GM12892 (cell line): ENCODE data around the gene FKBP14.

ENCODE experiments used
- POLR2A ChIP-seq: IDR thresholded peaks from 2 replicates; pipeline ENCODE4 v1.6.1; 2011; ENCODE audit warnings: low read depth, low read length, control low read depth
- POLR2AphosphoS5 ChIP-seq: IDR thresholded peaks from 2 replicates; pipeline ENCODE4 v1.6.1; 2011; ENCODE audit warnings: low read depth, low read length, control low read depth
- TAF1 ChIP-seq: IDR thresholded peaks from 2 replicates; pipeline ENCODE4 v1.6.1; 2011; ENCODE audit warnings: low read depth, mild to moderate bottlenecking, control low read depth, low read length, borderline replicate concordance

- TF ChIP-seq POLR2AphosphoS5 (no peak), TAF1 (no peak), POLR2A (no peak)
Observed at GRCh38 chr7:29968683-29969395, 57.7 kb downstream of the FKBP14 start.
